Measurements from ENCODE around the gene DCDC1.

DCDC1 gene

DNA sequence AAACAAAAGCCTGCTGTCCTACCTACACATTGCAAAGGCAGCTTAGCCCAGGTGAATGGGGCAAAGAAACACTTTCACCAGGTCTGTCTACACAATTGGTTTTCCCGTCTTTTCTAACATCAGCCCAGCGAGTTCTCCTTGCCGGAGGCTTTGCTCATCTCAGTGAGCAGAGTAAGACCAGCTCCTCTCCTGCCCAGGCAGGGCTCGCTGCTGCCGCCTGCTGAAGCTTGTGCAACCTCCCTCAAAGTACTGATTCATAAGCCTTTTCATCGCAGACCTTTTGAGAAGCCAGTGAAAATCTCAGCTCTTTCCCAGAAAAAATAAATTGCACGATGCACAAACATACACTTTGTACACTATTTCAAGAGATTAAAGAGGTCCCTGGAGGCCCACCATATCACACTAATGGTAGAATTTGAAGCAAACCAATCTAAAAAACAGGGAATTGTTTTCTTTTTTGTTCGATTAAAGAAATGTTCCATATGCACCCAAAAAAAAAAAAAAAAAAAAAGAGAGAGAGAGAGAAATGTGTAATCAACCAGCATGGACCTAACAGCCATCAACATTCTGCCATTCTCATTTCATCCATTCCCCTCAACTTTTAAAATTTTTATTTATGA is 455.3 kb downstream of the DCDC1 start:
- no peak for DNase-seq (ENCODE audit: low spot score)

DNA sequence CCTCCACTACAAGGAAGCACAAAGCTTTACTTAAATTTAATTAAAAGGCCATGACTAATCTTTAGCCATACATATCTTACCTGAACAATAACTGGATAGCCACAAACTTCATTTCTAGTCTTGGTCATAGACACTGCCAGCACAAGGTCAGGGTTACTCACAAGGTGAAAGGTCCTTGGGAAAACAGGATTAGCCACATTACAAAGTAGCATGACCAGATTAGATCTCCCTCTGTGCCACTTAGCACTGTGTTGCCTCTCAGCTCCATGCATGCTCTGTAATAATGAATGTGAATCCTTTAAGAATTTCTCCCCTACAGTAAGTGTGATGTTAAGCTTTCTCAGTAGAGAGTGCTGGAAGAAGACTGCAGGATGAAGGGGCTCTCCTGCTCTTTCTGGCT is 458.3 kb downstream of the DCDC1 start:
- no peak for DNase-seq (ENCODE audit: low spot score)

DNA sequence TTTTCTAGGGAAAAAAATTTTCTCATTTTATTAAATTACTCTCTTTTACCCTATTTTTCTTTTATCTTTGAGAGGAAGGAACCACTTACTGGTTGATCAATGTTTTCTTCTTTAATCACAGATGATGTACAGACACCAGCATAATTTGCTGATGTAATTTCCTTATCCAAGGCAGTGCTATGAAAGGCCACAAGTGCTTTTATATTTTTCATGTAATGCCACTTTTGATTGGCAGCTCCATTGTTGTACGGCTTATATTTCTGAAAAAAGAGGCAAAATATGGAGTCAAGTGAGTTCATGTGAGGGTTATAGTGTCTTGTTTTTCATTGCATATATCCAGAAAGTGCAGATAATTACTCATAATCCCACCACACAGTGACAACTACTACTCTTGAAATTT is 460.7 kb downstream of the DCDC1 start:
- DNase-seq (ENCODE audit: low spot score), result no peak

DNA sequence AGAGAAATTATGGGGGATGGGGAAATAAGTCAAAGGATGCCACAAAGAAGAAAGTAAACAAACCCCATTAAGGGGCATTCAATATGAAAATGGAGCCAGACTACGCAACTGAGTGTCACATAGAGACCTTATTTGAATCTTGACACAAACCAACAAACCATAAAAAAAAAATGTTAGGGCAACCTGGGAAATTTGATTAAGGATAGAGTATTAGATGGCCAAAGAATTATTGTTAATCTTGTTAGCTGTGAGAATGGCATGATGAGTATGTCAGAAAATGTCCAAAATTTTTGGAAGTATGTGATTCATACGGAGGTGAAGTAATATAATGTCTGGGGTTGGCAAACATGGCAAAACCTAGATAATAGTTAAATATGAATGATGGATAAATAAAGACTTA is 461.3 kb downstream of the DCDC1 start:
- DNase-seq (ENCODE audit: low spot score), result no peak

DNA sequence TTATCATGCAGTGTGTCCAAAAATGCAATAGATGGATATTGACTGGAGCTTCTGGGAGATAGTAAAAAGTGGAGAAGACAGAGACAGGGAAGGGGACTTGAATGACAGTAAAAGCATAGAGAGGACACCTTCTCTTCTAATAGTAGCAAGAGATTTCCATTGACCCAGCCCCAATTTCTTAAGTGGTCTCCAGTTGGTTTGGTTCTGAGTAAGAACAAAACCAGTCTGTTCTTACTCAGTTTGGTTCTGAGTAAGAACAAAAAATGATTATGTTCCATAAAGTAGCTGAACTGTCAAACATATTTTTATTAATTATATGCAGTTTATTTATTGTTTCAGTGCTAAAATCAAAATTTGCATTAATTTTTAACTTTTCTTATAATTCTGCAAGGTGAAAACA is 466.6 kb downstream of the DCDC1 start:
- DNase-seq (ENCODE audit: low spot score), result no peak

DNA sequence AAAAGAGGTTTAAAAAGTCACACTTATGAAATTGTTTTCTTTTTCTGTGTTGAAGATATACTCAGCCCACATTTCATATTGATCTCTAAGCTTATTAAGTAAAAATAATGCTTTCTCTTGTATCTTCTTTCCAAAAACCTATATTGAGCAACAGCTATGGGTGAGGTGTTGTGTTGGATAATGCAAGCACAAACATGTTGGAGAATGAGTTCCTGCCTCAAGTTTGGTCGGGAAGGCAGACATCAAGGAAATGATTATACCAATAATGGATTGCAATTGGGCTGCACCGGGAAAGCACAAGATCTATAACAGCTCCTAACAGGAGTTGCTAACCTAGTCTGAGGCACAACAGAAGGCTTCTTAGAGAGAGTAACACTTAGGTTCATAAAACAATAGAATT is 474.5 kb downstream of the DCDC1 start:
- DNase-seq (ENCODE audit: low spot score), result no peak

DNA sequence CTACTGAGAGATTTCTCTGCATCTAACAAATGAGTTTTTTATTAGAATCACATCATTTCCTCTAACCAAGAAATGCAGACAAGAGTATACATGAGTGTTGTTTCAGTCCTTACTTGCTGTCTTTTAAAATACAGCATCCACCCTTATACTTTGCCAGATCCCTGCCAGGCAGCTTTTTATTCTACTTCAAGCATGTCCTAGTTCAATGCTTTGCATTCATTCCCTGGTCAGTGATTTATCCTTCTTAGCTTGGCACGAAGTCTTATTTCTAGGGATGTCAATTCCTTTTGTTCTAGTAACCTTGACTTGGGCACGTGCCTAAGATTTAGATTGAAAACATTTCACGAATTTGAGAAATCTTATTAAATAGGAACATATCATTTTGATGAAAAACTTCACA is 476.2 kb downstream of the DCDC1 start:
- no peak for DNase-seq (ENCODE audit: low spot score)

DNA sequence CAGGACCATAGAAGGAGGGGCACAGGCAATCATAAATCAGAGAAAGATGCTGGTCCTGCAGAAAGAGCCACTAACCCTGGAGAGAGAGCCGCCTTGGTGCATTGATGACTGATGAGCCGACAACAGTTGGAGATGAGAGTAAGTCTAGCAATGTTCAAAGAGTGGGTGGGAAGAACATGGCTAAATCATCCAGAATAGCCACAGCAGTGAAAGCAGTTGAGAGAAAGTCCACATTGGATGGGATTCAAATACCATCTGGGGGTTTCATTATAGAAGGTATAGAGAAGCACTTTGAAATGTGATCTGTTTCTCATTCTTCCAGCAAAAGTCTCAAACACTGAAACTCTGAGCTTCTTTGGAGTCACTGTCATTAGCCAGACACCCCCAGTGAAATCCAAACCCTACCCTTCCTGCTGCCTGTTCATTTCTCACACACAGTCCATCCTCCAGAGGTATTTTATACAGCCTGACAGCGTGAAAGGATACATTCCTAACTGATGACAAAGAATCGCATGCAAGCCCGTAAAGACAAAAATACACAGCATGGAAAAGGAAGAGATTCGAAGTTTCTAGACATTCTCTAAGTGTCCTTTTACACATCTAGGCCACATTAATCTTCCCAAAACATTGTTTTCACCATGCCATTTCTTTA is 480.3 kb downstream of the DCDC1 start:
- no peak for DNase-seq (ENCODE audit: low spot score)

DNA sequence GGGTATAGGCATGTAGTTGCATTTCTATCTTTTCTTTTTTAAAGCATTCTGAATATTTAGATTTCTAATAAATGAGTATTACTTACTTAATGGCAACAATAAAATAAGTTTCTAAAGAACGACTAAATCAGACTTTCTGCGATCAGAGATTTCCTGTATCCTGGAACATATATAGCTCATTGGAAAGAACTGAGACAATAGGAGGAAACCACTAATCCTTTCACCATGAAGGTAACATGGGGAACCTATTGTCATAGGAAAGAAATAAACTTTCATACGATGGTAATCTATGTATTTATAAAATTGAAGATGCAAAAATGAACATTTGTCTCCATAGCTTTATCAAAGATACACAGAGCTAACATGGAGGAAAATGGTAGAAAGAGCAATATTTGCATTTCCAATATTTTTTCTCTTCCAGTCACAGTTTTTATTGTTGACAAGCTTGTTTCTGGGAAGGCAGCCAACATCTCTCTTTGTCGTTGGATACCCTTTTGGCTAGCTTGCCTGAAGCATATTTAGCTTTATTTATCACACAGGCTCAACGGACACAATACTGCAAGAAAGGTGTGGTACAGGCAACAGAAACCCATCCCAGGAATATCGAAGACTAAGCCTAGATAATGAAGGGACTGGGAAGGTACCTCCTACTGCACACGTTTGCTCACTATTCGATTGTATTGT is 490.1 kb downstream of the DCDC1 start:
- no peak for DNase-seq (ENCODE audit: low spot score)

DNA sequence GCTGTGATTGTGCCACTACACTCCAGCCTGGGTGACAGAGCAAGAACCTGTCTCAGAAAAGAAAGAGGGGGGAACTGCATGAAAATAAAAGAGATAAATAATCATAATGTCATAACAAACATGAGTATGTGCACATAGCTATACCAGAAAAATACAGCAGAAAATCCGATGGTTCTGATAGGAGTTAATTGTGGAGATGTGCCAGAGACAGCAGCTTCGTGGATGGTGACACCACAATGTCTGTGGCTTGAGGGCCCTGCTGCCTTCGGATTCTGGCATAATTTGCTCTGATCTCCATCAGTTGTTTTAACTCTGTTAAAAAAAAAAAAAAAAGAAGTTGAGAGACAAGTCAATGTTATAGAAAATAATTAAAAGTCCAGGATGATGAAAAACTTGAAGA is 491.1 kb downstream of the DCDC1 start:
- DNase-seq (ENCODE audit: low spot score), result no peak

DNA sequence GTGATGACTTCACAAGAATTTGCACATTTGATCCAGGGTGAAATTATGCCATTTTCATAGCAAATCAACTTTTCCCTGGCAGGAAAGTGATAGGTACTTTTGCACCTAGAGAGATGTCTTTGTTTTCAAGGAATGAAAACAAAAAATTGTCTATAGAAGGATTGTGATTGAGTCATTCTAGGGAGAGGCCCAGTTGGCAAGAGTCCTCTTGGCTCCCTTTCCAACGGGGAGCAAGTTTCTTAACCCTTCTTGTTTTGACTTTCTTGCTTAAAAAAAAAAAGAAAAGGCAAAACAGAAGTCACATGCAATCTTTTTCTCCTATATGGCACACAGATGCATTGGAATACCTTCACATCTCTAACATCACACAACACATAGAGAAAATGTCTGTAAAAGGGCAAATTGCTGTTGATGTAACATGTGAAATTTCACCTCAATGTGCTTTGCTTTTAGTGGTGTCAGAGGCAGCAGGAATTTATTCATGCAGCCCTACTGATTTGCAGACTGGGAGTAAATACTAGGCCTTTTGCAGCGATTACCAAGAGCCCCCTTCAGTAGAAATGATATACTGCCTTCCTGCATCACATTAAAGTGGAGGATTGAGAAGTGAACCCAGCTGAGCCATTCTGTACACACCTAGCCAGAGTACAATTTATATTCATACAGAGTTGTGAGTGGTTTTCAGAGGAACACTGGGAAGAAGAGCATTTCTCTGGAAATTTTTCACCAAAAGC is 492.7 kb downstream of the DCDC1 start:
- no peak for DNase-seq (ENCODE audit: low spot score)

DNA sequence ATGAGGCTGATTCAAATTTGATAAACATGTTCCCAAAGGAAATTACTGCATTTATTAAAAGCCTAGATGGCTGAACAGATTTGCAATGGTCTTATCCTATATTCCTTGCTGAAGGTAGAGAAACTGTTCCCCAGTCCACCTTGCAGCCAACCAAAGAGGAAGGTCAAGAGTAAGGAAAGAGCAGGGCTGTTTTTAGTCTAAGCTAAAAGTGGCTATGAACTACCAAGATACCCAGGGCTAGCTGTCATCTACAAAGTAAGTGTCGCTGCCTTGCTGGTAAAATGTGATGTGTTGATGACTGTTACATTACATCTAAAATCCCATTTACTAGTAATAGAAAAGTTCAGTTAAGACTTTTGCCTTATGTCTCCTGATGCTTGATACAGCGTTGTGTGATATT is 493.3 kb downstream of the DCDC1 start:
- no peak for DNase-seq (ENCODE audit: low spot score)

DNA sequence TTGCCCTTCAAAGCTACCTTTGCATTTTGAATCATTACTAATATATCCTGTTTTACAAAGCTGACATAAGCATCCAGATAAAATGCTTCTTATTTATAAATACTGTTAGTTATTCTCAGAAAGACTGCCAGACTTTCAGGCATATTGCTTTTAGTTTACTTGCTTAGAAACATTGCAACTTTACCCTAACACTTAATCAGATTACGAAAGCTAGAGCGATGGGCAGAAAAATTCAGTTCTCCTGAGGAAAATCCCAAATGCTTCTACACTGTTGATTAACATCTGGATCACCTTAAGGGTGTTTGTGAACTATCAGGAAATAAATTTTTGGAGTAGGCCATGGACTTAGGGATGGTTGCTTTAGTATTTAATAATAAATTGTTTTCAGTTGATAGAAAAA is 493.7 kb downstream of the DCDC1 start:
- no peak for DNase-seq (ENCODE audit: low spot score)

DNA sequence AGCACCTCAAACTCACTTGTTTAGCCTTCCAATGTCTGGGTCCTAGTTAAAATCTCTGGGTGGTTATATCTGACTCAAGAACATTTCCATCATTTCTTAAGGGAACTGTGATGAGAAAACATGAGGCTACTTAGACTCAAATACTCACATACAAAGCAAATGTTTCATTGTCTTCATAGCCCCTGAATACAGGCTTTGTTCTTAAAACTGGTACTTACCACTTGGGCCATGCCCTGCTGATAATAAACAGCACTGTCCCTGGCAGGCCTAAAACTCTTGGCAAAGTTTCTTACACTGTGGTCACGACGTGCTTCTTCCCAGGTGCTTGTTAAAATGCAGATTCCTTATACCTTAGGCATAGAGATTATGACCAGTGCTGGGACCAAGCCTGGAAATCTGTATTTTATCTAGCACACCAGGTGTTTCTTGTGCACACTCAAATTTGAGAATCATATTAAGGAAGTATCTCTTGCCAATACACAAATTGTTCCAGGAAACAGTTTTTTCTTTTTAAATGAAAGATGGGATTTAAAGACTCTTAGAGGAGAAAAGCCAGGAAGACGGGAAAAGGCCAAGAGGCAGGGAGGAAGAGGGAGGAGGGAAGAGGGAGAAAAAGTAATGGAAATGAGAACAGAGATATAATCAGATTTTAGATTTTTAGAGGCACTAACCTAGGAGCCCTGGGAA is 495.5 kb downstream of the DCDC1 start:
- no peak for DNase-seq (ENCODE audit: low spot score)

DNA sequence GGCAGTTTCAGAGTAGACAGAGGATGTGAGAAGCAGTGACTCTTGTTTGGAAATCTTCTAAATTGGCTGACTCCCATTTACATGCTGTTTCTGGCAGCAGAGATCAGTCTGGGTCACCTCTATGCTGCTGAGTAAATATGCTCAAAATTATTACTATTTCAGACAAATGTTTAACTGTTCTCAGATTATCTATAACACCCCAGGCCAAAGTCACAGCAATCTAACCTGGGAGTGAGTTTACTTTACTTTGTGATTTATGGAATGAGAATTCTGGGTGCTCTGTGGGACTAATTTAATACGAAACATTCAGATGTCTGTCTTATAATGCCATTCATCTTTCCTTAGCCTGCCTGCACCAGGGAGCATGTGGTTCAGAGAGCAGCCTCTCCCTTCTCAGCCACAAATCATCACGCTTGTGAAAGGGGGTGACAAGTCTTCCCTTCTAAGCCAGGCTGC is 500.9 kb downstream of the DCDC1 start:
- DNase-seq (ENCODE audit: low spot score), result no peak

DNA sequence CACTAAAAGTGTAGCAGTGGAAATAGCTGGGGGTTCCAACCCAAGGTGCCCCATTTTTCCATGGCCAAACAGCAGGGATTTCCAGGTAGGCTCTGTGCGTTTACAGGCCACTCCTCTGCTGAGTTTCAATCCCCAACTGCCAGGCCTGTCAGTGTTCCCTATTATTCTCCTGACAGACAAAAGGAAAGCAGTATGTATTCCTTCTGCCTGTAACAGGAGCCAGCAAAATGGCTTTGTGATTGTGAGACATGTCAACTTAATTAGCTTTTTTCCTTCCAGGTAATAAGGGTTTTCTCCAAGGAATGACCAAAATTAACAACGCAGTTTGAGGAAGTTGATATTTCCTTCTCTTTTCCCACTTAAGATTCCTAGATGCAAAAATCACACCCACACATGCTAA is 506.3 kb downstream of the DCDC1 start:
- DNase-seq (ENCODE audit: low spot score), result no peak

DNA sequence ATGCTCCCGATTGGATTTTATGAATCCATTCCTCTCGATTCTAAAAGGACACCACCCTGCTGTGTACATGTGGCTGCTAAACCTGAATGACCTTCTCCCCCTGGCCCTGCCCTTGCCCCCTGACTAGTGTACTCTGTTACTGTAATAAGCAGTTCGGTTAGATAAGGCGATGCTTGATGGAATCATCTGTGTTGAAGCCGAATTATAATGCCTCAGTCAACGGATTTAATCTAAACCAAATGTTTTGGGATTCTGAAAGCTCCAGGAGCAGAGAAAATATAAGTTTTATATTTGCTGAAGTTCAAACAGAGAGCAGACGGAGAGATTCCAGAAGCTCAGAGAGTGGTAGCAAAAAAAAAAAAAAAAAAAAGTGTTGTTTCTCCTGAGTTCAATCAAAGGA is 508.0 kb downstream of the DCDC1 start:
- DNase-seq (ENCODE audit: low spot score), result no peak

DNA sequence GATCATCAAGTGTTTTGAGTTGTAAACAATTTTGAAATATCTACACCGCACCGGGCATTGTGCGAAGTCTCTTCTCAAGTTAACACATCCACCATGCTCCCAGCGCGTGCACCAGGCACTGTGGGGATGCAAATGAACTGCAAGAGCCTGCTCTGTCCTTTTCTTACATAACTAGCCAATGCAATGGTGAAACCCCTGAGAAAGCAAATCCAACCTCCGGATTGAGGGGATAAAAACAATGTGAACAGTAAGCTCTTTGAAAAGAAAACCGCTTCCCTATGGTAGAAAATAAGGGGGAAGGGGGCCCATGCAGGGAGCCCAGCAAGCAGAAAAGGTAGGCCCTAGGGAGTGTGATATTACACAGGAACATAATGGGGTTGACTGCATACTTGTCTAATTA is 508.5 kb downstream of the DCDC1 start:
- no peak for DNase-seq (ENCODE audit: low spot score)

DNA sequence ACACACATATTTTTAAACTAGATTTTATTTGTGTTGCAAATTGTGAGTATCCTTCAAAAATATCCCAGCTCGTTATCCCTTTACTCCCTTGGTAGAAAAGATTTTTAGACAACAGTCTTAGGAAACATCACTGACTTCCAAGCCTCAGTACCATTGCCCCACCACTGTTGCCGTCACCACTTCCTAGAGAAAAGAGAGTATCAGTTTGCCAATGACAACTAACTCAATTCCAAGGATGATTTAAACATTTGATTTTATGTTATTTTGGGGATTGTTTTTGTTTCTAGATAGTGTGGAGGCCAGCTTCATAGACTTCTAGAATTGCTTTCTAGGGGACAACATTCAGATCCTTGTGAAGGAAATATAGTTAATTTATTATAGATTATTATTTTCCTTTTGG is 509.4 kb downstream of the DCDC1 start:
- DNase-seq (ENCODE audit: low spot score), result no peak

DNA sequence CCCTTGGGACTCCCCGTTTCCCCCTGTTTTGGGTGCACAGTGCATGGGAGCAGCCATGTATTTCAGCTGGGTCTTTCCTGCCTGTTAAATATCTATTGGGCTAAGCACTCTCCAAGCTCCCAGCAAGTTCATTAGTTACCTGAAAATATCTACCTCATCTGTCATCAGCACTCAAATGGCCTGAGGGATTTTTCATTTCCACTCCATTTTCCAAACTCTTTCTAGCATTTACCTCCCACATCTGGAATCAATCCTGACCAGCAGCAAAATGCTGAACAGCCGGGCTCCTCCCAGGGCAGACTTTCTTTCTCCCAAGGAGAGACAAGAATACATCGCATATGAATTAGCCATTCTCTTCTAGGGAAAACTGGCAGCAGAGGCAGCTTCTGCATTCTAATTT is 509.9 kb downstream of the DCDC1 start:
- DNase-seq (ENCODE audit: low spot score), result no peak

DNA sequence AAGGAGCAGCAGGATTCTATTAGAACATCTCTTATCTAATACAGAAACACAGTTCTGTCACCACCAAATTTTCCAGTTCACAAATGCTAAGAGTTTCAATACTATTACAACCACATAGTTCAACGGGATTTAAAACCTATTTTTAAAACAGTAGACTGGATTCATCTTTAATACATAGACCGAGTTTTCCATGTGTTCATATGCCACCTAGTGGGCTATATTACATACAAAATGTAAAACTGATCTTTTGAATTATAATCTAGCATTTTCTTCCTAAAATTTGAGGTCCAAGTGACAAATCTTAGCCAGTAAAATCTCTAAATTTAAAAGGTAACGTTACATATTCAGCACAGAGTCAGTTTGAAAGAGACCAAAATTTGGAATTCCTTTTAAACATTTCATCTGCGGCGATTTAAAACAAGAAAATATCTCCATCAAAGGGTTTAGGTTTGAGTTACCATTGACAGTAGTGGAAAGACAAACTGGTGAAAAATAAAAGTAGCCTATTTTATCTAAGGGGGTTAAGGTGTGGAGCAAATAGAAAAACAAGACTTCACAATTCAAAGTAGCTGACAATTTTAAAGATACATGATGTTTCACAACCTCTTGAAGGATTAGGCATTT is 514.0 kb downstream of the DCDC1 start:
- no peak for DNase-seq (ENCODE audit: low spot score)

DNA sequence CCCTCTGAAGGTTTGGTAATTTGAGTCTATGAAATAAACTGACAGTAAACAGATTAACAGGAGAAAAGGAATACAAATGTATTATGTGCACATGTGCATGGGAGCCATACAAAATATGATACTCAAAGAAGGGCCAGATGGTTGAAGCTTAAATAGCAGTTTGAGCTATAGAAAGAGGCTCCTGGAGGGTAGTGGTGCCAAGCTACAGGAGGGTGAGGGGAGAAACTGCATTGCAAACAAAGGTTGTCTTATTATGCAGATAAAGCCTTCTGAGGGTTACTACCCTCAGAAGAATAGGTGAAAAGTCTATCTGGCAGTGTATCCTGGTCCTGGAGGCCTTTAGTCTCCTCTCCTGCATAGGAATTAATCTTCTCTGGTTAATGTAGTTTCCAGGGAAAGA is 516.1 kb downstream of the DCDC1 start:
- DNase-seq (ENCODE audit: low spot score), result no peak
